ENCODE results near the gene CHST8.

DNA sequence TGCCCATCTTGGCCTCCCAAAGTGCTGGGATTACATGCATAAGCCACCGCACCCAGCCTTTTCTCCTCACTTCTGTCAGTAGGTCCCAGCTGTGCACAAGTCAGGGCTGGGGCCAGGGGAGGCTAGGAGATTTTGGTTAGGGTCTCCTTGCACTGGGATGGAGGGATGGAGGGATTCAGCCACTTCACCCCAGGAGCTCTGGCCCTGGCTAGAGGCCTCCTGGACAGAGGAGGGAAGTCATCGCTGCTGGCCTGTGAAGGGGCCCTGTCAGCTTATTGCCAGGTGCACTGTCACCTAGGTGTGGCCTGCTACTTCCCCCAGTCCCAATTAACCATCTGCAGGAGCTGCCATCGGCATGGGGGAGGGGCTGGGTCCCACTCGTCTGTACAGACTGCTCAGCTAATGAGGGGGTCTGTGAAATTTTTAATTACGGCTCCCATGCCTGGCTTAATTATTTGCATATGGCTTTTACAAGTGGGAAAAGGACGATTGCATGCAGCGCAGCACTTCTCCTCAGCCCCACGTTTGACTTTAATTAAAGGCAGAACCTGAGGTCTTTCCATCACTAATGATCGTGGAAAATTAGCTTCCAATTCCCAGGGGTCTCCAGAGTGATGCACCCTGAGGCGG is 52.4 kb downstream of the CHST8 start:
- TF ChIP-seq FOXK2 (IDR thresholded peaks at IDR 0.05): no peak
- TF ChIP-seq BHLHE40 (IDR thresholded peaks at IDR 0.05; ENCODE audit: borderline replicate concordance): no peak
- TF ChIP-seq SUZ12 (IDR thresholded peaks at IDR 0.05): no peak
- TF ChIP-seq TARDBP (IDR thresholded peaks at IDR 0.05): no peak
- no peak for TF ChIP-seq ELF4 (IDR thresholded peaks at IDR 0.05)
- no peak for TF ChIP-seq ZNF384 (IDR thresholded peaks at IDR 0.05)
- no peak for TF ChIP-seq SP1 (IDR thresholded peaks at IDR 0.05)
- TF ChIP-seq HDGF (IDR thresholded peaks at IDR 0.05; ENCODE audit: borderline replicate concordance): no peak
- no peak for TF ChIP-seq FOXM1 (IDR thresholded peaks at IDR 0.05; ENCODE audit: borderline replicate concordance)
- TF ChIP-seq NFRKB (IDR thresholded peaks at IDR 0.05): no peak
- no peak for TF ChIP-seq CTBP1 (IDR thresholded peaks at IDR 0.05; ENCODE audit: borderline replicate concordance)
- no peak for TF ChIP-seq FOXA1 (IDR thresholded peaks at IDR 0.05)
- no peak for TF ChIP-seq ARNT (IDR thresholded peaks at IDR 0.05)
- no peak for TF ChIP-seq L3MBTL2 (conservative IDR thresholded peaks at IDR 0.05)
